SK-N-SH (cell line): ENCODE results near the gene METTL26. TPM values are rescaled to one million over a fixed set of nuclear protein-coding genes. Genes with fewer than 3 reads are reported as not detected.

Experiments used
- CTCF ChIA-PET: fragments of 300-600, 350-600 bp; formaldehyde crosslinking; extraction: SDS; loops from one replicate; lab custom pipeline; 2021; lab: Yijun Ruan, JAX
- POLR2A ChIA-PET: fragments of 350-600 bp; sonication (Branson Sonifier 250); formaldehyde crosslinking; extraction: SDS; loops from one replicate; lab custom pipeline; 2020; ENCODE audit warnings: antibody characterized with exemption, inconsistent platforms; lab: Yijun Ruan, JAX
- DNase-seq: peaks from one replicate; pipeline ENCODE4 v3.0.0; 2012
- H2AFZ ChIP-seq: fragments of 200-600 bp; sonication (generic); 2 replicates; pipeline ENCODE4 v1.8.1; 2016; ENCODE audit warnings: antibody characterized with exemption, mild to moderate bottlenecking, low read depth
- H3F3A ChIP-seq: fragments of 200-600 bp; sonication (generic); replicated peaks from 2 replicates; pipeline ENCODE3; 2016; ENCODE audit warnings: antibody characterized with exemption, mild to moderate bottlenecking; ENCODE audit not compliant: insufficient read depth
- H3K27ac ChIP-seq, 2 experiments: fragments of 200-500 bp in 1 of 2; fragments of 200-600 bp in 1 of 2; sonication (Bioruptor generic) in 1 of 2; sonication (generic), shearing (Covaris generic) in 1 of 2; 2 replicates each; pipeline versions ENCODE4 v1.5.1 to v1.6.1; 2014 to 2016; ENCODE audit warnings: low read depth in 2 of 2, inconsistent platforms in 1 of 2, low read length in 1 of 2, mild to moderate bottlenecking in 1 of 2, mixed read lengths in 1 of 2
- H3K27me3 ChIP-seq: fragments of 200-600 bp; sonication (generic), shearing (Covaris generic); 2 replicates; pipeline ENCODE4 v1.6.1; 2016; ENCODE audit warnings: mixed run types; ENCODE audit not compliant: insufficient read depth
- H3K36me3 ChIP-seq, 2 experiments: fragments of 200-500 bp in 1 of 2; fragments of 200-600 bp in 1 of 2; sonication (Bioruptor generic) in 1 of 2; sonication (generic) in 1 of 2; replicated peaks in 1 of 2; 2 replicates each; pipeline versions ENCODE3 to v1.5.1; 2014 to 2016; ENCODE audit warnings: low read length in 1 of 2, mild to moderate bottlenecking in 1 of 2; ENCODE audit not compliant: insufficient read depth in 2 of 2, control insufficient read depth in 1 of 2
- H3K4me1 ChIP-seq, 2 experiments: fragments of 200-500 bp in 1 of 2; fragments of 200-600 bp in 1 of 2; sonication (Bioruptor generic) in 1 of 2; sonication (generic), shearing (Covaris generic) in 1 of 2; 2 replicates each; pipeline versions ENCODE4 v1.5.1 to v1.6.1; 2014 to 2016; ENCODE audit warnings: low read depth in 1 of 2, low read length in 1 of 2, mixed run types in 1 of 2; ENCODE audit not compliant: insufficient read depth in 2 of 2, control insufficient read depth in 1 of 2
- H3K4me2 ChIP-seq: fragments of 200-600 bp; sonication (generic), shearing (Covaris generic); 2 replicates; pipeline ENCODE4 v1.6.1; 2017; ENCODE audit warnings: mixed run types
- H3K4me3 ChIP-seq, 2 experiments: fragments of 200-500 bp in 1 of 2; fragments of 200-600 bp in 1 of 2; sonication (Bioruptor generic) in 1 of 2; sonication (generic), shearing (Covaris generic) in 1 of 2; 2 replicates each; pipeline versions ENCODE4 v1.5.1 to v1.8.1; 2014 to 2016; ENCODE audit warnings: low read depth in 2 of 2, inconsistent platforms in 1 of 2, low read length in 1 of 2, mild to moderate bottlenecking in 1 of 2, mixed read lengths in 1 of 2, moderate library complexity in 1 of 2
- H3K79me2 ChIP-seq: fragments of 200-600 bp; sonication (generic); 2 replicates; pipeline ENCODE4 v1.8.1; 2017; ENCODE audit warnings: mild to moderate bottlenecking; ENCODE audit not compliant: insufficient read depth
- H3K9ac ChIP-seq: fragments of 200-600 bp; sonication (generic); 2 replicates; pipeline ENCODE4 v1.6.1; 2017; ENCODE audit warnings: mixed run types
- H3K9me2 ChIP-seq: fragments of 200-600 bp; sonication (generic); 2 replicates; pipeline ENCODE4 v1.6.1; 2017; ENCODE audit warnings: mixed run types
- H3K9me3 ChIP-seq: fragments of 200-600 bp; sonication (generic); 2 replicates; pipeline ENCODE4 v1.6.1; 2017; ENCODE audit warnings: mixed run types, mild to moderate bottlenecking, moderate library complexity
- H4K20me1 ChIP-seq: fragments of 200-600 bp; sonication (generic); 2 replicates; pipeline ENCODE4 v1.6.1; 2017; ENCODE audit warnings: mild to moderate bottlenecking, mixed run types; ENCODE audit not compliant: insufficient read depth
- CHD2 ChIP-seq: fragments of 150-350 bp; IDR thresholded peaks from 2 replicates; pipeline ENCODE4 v1.6.1; 2018; ENCODE audit warnings: low read length; ENCODE audit not compliant: partially characterized antibody
- EP300 ChIP-seq, 2 experiments: IDR thresholded peaks; 2 replicates each; pipeline versions ENCODE4 v1.4.0 to v1.6.1; 2012; ENCODE audit warnings: borderline replicate concordance in 1 of 2, low read depth in 1 of 2, low read length in 1 of 2
- EZH2phosphoT487 ChIP-seq: fragments of 200-600 bp; sonication (generic); IDR thresholded peaks from 2 replicates; pipeline ENCODE4 v1.6.1; 2017; ENCODE audit warnings: low read depth, mixed run types, mild to moderate bottlenecking, antibody characterized with exemption, moderate library complexity, borderline replicate concordance
- FOSL2 ChIP-seq: IDR thresholded peaks from 2 replicates; pipeline ENCODE4 v1.4.0; 2012; ENCODE audit warnings: low read depth, mild to moderate bottlenecking, moderate library complexity, borderline replicate concordance
- GABPA ChIP-seq: IDR thresholded peaks from 2 replicates; pipeline ENCODE4 v1.4.0; 2012; ENCODE audit warnings: low read depth, mild to moderate bottlenecking
- GATA2 ChIP-seq: sonication (generic); formaldehyde crosslinking; IDR thresholded peaks from 2 replicates; pipeline ENCODE4 v1.5.0; 2020; ENCODE audit warnings: mild to moderate bottlenecking, missing genetic modification reagents
- MEF2A ChIP-seq: IDR thresholded peaks from 2 replicates; pipeline ENCODE4 v1.4.0; 2012; ENCODE audit warnings: low read depth, borderline replicate concordance
- MXI1 ChIP-seq: IDR thresholded peaks from 2 replicates; pipeline ENCODE4 v1.6.1; 2012; ENCODE audit warnings: mild to moderate bottlenecking, low read depth, low read length, improper control_type of control experiment
- NFIC ChIP-seq: IDR thresholded peaks from 2 replicates; pipeline ENCODE4 v1.4.0; 2012; ENCODE audit warnings: borderline replicate concordance
- POLR2AphosphoS5 ChIP-seq: IDR thresholded peaks from 2 replicates; pipeline ENCODE4 v1.6.1; 2012; ENCODE audit warnings: low read depth, low read length
- RAD21 ChIP-seq: IDR thresholded peaks from 2 replicates; pipeline ENCODE4 v1.6.1; 2012; ENCODE audit warnings: mild to moderate bottlenecking, low read length
- RCOR1 ChIP-seq: fragments of 150-350 bp; IDR thresholded peaks from 2 replicates; pipeline ENCODE4 v1.6.1; 2017; ENCODE audit warnings: antibody characterized with exemption, low read length
- RFX5 ChIP-seq: IDR thresholded peaks from 2 replicates; pipeline ENCODE4 v1.6.1; 2012; ENCODE audit warnings: mild to moderate bottlenecking, improper control_type of control experiment, low read length
- SIN3A ChIP-seq: IDR thresholded peaks from 2 replicates; pipeline ENCODE4 v1.6.1; 2012; ENCODE audit warnings: low read depth, mild to moderate bottlenecking, low read length, moderate library complexity, borderline replicate concordance
- TEAD4 ChIP-seq: IDR thresholded peaks from 2 replicates; pipeline ENCODE4 v1.4.0; 2012; ENCODE audit warnings: mild to moderate bottlenecking, borderline replicate concordance; ENCODE audit not compliant: insufficient read depth
- YY1 ChIP-seq: IDR thresholded peaks from 2 replicates; pipeline ENCODE4 v1.4.0; 2012; ENCODE audit warnings: low read depth, mild to moderate bottlenecking
- WGBS: methylation state at CpG from one replicate; pipeline ENCODE4 v1.1.6; 2017; ENCODE audit warnings: low lambda C conversion rate; 5-methylcytosine and 5-hydroxymethylcytosine counted together
- polyA plus RNA-seq, 3 experiments: library from polyadenylated mRNA; depleted of rRNA; stranded (reverse); fragments of >200 nt; gene quantifications; 2 replicates each; pipeline ENCODE4 v1.2.3, GENCODE V29; 2012
- TF ChIP-seq, protein P1 (sequence below): IDR thresholded peaks from 2 replicates; pipeline ENCODE4 v1.4.0; 2012; ENCODE audit warnings: low read depth, borderline replicate concordance
- TF ChIP-seq, protein P2 (sequence below): fragments of 200-600 bp; sonication (generic); IDR thresholded peaks from 2 replicates; pipeline ENCODE4 v1.6.1; 2017; ENCODE audit warnings: antibody characterized with exemption, mild to moderate bottlenecking, moderate library complexity
- TF ChIP-seq, protein P3 (sequence below): IDR thresholded peaks from 2 replicates; pipeline ENCODE4 v1.4.0; 2012; ENCODE audit warnings: low read depth, borderline replicate concordance
- TF ChIP-seq, protein P4 (sequence below): IDR thresholded peaks from 2 replicates; pipeline ENCODE4; 2012
- TF ChIP-seq, protein P5 (sequence below): IDR thresholded peaks from 2 replicates; pipeline ENCODE4 v1.4.0; 2012; ENCODE audit warnings: low read depth

METTL26 gene
- polyA plus RNA-seq, 1 of the 3 experiments (the other 2 are of a cell fraction): 167 TPM

DNA sequence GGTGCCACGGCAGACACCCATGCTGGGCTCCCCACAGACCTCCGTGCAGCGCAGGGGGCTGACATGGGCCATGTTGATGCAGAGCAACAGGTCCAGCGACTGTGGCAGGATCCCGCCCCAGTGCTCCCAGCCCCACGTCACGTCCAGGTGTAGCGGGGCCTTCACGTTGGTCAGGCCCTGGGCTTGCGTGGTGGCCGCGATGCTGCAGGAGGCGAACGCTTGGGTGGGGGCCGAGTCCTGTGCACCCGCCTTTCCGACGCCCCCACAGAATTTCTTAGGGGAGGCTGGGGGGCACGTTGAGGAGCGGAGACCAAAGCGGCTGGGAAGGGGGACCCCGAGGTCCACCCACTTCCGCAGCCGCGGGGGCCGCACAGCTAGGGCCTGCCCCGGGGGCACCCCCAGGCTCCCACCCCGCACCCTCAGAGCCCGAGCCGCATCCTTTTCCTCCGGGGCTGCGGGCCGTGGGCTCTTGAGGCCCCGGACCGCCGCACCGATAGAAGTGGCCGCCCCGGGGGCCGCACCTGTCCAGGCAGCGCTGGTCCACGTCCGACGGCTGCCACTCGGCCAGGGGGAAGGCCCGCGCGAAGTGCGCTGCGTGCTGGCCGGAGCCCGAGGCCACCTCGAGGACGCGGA, 416 bp downstream of the METTL26 start:
- WGBS: 0% methylated on average over 3 of the region's 55 CpGs
- peaks cover 0 to 16% of the 10 kb centered on the region in 2 experiments for H3K36me3 ChIP-seq
- ChIA-PET CTCF (interaction anchor here (0.9 to 2.2 kb wide), 8 partner anchors 8 to 1570 kb away, joined by 3 to 11 read pairs (median 4); partner anchors contain the start of genes JMJD8, MLST8, WDR24 and WDR90), POLR2A (interaction anchor here (0.7 to 1.6 kb wide), 6 partner anchors 11 to 109 kb away, joined by 3 to 5 read pairs (median 4); partner anchors contain the start of genes ANTKMT, CAPN15 and WDR90)
- no peak overlapping the region for H2AFZ ChIP-seq
- peak overlapping the region; percentile 90 for H3K4me2 ChIP-seq
- peaks cover 13% of the 10 kb centered on the region for H3F3A ChIP-seq
- H3K4me1 ChIP-seq: peaks cover 0 to 34% of the 10 kb centered on the region in 2 experiments; a peak in 1 of 4 replicates
- peak overlapping the region; percentile 90 for H3K9ac ChIP-seq
- no peak for TF ChIP-seq RAD21
- no peak for TF ChIP-seq NFIC
- 0 out of 4 replicates have a peak, but pooled peaks of 1 of the 2 experiments have one; percentile 6 for TF ChIP-seq EP300 (IDR thresholded peaks at IDR 0.05; ENCODE audit: borderline replicate concordance in 1 of 2, low read depth in 1 of 2, low read length in 1 of 2)
- H3K27me3 ChIP-seq: no peaks in the 10 kb centered on the region
- H3K79me2 ChIP-seq: peaks cover 12% of the 10 kb centered on the region; the same call in 1 of the 2 replicates
- no peaks in the 10 kb centered on the region for H3K9me3 ChIP-seq
- no peaks in the 10 kb centered on the region; the same call in 1 of the 2 replicates for H4K20me1 ChIP-seq
- peak overlapping the region; percentile 78 to 87 for H3K4me3 ChIP-seq
- DNase-seq: no peak
- H3K9me2 ChIP-seq: no peaks in the 10 kb centered on the region
- peak overlapping the region; percentile 94 to 98; a peak in 3 of 4 replicates for H3K27ac ChIP-seq

DNA sequence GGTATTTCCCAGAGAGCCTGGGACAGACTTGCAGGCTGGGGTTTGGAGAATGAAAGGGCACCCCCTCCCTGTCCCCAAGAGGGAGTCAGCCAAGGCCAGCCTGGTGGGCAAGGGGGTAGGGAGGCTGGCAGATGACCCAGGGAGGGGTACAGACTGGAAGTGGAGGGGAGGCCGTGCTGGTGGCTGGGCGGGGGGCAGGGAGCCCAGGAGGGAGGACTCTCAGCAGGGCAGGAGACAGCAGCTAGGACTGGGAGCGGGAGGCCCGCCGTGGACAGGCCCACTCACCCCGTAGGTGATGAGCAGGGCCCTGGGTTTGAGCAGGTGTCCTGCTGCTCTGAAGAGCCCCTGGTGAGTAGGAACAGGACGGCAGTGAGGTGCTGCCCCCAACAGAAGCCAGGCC, 1.1 kb downstream of the METTL26 start:
- CTCF ChIA-PET: interaction anchor here (1.4 kb wide), 1 partner anchor 50 kb away, joined by 5 read pairs; no protein-coding TSS in a partner anchor
- POLR2A ChIA-PET: no interaction called here
- H3K4me3 ChIP-seq: peak overlapping the region; percentile 78 to 87; a peak in 3 of 4 replicates
- H4K20me1 ChIP-seq: no peaks in the 10 kb centered on the region; the same call in 1 of the 2 replicates
- H3K27ac ChIP-seq: no peak overlapping the region; a peak in 1 of 4 replicates
- H3K9me3 ChIP-seq: no peaks in the 10 kb centered on the region
- TF ChIP-seq RAD21 (no peak), POLR2AphosphoS5 (no peak), RCOR1 (no peak), YY1 (no peak), GATA2 (no peak), MEF2A (no peak), FOSL2 (no peak), MXI1 (no peak), RFX5 (no peak), TEAD4 (no peak), GABPA (no peak), SIN3A (no peak), EZH2phosphoT487 (no peak), CHD2 (no peak)
- TF ChIP-seq, protein P1, sequence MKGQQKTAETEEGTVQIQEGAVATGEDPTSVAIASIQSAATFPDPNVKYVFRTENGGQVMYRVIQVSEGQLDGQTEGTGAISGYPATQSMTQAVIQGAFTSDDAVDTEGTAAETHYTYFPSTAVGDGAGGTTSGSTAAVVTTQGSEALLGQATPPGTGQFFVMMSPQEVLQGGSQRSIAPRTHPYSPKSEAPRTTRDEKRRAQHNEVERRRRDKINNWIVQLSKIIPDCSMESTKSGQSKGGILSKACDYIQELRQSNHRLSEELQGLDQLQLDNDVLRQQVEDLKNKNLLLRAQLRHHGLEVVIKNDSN: no peak
- TF ChIP-seq, protein P2, sequence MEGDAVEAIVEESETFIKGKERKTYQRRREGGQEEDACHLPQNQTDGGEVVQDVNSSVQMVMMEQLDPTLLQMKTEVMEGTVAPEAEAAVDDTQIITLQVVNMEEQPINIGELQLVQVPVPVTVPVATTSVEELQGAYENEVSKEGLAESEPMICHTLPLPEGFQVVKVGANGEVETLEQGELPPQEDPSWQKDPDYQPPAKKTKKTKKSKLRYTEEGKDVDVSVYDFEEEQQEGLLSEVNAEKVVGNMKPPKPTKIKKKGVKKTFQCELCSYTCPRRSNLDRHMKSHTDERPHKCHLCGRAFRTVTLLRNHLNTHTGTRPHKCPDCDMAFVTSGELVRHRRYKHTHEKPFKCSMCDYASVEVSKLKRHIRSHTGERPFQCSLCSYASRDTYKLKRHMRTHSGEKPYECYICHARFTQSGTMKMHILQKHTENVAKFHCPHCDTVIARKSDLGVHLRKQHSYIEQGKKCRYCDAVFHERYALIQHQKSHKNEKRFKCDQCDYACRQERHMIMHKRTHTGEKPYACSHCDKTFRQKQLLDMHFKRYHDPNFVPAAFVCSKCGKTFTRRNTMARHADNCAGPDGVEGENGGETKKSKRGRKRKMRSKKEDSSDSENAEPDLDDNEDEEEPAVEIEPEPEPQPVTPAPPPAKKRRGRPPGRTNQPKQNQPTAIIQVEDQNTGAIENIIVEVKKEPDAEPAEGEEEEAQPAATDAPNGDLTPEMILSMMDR: no peak
- TF ChIP-seq, protein P3, sequence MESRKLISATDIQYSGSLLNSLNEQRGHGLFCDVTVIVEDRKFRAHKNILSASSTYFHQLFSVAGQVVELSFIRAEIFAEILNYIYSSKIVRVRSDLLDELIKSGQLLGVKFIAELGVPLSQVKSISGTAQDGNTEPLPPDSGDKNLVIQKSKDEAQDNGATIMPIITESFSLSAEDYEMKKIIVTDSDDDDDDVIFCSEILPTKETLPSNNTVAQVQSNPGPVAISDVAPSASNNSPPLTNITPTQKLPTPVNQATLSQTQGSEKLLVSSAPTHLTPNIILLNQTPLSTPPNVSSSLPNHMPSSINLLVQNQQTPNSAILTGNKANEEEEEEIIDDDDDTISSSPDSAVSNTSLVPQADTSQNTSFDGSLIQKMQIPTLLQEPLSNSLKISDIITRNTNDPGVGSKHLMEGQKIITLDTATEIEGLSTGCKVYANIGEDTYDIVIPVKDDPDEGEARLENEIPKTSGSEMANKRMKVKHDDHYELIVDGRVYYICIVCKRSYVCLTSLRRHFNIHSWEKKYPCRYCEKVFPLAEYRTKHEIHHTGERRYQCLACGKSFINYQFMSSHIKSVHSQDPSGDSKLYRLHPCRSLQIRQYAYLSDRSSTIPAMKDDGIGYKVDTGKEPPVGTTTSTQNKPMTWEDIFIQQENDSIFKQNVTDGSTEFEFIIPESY: no peak
- TF ChIP-seq, protein P4, sequence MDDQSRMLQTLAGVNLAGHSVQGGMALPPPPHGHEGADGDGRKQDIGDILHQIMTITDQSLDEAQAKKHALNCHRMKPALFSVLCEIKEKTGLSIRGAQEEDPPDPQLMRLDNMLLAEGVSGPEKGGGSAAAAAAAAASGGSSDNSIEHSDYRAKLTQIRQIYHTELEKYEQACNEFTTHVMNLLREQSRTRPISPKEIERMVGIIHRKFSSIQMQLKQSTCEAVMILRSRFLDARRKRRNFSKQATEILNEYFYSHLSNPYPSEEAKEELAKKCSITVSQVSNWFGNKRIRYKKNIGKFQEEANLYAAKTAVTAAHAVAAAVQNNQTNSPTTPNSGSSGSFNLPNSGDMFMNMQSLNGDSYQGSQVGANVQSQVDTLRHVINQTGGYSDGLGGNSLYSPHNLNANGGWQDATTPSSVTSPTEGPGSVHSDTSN: no peak
- TF ChIP-seq, protein P5, sequence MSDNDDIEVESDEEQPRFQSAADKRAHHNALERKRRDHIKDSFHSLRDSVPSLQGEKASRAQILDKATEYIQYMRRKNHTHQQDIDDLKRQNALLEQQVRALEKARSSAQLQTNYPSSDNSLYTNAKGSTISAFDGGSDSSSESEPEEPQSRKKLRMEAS: no peak
- peak overlapping the region; percentile 90 for H3K4me2 ChIP-seq
- WGBS: 96% methylated on average over 5 of the region's 7 CpGs
- H2AFZ ChIP-seq: no peak overlapping the region
- no peak for DNase-seq
- H3K27me3 ChIP-seq: no peaks in the 10 kb centered on the region
- peaks cover 0 to 16% of the 10 kb centered on the region in 2 experiments for H3K36me3 ChIP-seq
- H3K79me2 ChIP-seq: peaks cover 12% of the 10 kb centered on the region; the same call in 1 of the 2 replicates
- peak overlapping the region; percentile 90 for H3K9ac ChIP-seq
- H3K9me2 ChIP-seq: no peaks in the 10 kb centered on the region
- H3K4me1 ChIP-seq: peaks cover 0 to 41% of the 10 kb centered on the region in 2 experiments; a peak in 1 of 4 replicates
- peaks cover 13% of the 10 kb centered on the region for H3F3A ChIP-seq
